GM21390 (cell line): ENCODE data around the gene PDCD1LG2.
"Not testable (repeated sequence)": the region's sequence is repeated elsewhere in the genome, so short reads cannot be mapped to it uniquely, and the experiment has no call there.

Experiments
- ATAC-seq: cut with Tn5 transposase; IDR thresholded peaks from one replicate; pipeline ENCODE4 v1.9.1; 2021; ENCODE audit not compliant: unreplicated experiment

The PDCD1LG2 gene

GRCh38 chr9:5493679-5494511 lies 16.4 kb upstream of the PDCD1LG2 start:
- ATAC-seq = peak; percentile 84

GRCh38 chr9:5494765-5495164 lies 15.6 kb upstream of the PDCD1LG2 start:
- ATAC-seq = not testable (repeated sequence)

DNA sequence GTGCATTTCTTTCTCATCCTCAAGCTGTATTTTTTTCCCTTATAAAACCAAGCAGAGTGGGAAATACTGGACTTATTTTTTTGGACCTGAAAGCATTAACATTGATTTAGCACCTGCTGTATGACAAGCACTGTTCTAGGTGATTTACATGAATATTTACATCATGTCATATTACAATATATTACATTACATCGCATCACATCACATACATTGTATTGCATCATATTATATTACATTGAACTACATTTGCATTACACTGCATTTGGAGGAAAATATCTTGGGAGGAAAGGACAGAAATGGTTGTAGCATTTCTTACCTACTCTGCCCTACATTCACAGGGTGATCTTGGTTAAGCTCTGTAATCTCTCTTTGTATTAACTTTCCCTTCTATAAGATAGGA lies 11.2 kb upstream of the PDCD1LG2 start:
- ATAC-seq = no peak

DNA sequence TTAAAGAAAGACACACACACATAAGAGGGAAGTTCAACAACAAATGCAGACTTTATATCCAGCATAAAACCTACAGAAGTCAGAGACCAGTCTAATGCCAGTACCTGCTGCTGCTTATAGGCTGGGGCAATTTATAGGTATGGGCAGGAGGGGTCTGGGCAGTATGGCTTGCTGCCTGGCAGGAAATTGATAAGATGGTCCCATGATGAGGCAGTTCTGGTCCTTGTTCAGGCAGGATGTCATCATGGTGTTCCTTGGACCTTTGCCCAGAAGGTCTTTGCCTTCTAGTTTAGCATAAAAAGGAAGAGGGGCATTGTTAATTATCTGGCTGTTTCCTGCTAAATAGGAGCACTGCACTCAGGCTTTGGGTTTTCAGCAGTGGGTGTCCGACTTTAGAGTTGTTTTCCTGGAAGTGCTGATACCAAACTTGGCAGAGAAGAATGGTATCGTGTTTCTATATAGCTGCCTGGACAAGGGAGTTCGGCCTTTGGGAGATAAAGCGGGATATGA lies 10.4 kb upstream of the PDCD1LG2 start:
- ATAC-seq = no peak

DNA sequence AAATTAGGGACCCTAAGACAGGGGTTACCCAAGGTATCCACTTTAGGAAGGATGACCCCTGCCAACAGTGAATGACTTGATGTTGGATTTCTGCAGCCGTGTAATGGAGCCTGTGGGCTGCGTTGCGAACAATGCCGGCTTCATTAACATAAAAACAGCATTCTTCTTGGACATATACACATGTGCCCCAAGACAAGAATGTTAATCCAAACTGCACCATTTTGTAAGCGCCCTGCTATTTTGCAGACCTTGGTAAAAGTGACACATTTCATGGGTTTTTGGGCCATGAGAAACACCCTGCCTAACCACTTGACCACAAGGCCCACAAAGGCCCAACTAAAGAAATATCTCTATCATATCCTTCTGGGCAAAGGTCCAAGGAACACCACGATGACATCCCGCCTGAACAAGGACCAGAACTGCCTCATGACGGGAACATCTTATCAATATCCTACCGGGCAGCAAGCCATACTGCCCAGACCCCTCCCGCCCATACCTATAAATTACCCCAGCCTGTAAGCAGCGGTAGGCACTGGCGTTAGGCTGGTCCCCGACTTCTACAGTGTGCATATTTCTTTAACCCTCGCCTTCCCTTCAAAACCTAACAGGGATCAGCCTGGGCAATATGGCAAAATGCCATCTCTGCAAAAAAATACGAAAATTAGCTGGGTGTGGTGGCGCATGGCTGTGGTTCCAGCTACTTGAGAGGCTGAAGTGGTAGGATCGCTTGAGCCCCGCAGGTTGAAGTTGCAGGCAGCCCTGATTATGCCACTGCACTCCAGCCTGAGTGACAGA lies 9.7 kb upstream of the PDCD1LG2 start:
- ATAC-seq = no peak

- ATAC-seq = no peak
These were observed 7.8 kb upstream of the PDCD1LG2 start for GRCh38 chr9:5502553-5502952.

- ATAC-seq = no peak
These were observed 758 bp upstream of the PDCD1LG2 start for GRCh38 chr9:5509573-5509972.

DNA sequence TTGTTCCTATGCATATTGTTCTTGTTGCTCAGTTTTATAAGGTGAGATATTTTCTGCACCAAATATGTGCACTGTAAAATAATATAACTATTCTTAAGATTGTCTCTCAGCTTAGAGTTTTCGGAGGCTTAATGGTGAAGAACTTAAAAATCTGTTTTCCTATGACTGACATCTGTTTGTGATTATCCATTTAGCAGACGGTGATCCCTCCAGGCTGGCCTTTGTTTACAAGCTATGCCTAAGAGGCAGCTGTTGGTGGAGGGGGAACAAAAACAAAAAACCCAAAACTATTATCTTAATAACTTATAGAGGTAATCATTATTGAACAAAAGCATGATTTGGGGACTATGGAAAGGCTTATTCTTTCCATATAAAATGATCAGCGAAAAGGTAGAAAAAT lies 658 bp downstream of the PDCD1LG2 start:
- no peak for ATAC-seq

- ATAC-seq = no peak
These were observed 1.1 kb downstream of the PDCD1LG2 start for GRCh38 chr9:5511476-5511875.

GRCh38 chr9:5511935-5512580 lies 1.7 kb downstream of the PDCD1LG2 start:
- no peak for ATAC-seq

DNA sequence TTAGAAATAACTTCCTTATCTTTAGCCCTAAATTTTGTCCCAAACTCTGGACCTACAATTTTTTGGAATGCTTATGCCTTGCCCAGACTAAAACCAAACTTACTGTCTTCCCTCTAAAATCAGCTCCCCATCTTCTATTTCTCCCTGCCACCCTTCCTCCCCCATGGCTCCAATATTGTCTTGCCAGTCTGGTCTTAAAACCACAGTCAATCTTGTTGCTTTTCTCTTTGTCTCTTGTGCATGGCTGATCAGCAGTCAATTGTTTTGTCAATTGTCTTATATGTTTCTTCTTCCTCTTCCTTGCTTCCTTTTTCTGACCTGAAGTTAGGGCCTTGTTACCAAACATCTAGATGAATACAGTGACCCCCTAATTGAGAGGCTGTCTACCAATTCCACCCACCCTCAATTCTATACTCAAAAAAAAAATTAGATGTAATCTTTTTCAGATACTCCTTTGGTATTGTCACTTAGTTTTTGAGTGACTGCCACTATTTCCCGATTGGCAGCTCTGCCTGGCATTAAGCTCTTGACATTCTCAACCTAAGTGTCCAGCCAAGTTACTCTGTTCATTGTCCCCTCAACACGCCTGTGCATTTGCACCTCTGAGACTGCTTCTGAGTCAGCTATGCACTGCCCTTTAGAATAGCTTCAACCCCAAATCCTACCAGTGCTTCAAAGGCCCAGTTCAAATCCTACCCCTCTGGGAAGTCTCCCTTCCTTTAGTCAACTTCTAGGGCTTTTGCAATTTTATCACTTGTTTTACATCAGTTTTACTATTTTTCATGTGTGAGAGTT lies 2.5 kb downstream of the PDCD1LG2 start:
- ATAC-seq = no peak

DNA sequence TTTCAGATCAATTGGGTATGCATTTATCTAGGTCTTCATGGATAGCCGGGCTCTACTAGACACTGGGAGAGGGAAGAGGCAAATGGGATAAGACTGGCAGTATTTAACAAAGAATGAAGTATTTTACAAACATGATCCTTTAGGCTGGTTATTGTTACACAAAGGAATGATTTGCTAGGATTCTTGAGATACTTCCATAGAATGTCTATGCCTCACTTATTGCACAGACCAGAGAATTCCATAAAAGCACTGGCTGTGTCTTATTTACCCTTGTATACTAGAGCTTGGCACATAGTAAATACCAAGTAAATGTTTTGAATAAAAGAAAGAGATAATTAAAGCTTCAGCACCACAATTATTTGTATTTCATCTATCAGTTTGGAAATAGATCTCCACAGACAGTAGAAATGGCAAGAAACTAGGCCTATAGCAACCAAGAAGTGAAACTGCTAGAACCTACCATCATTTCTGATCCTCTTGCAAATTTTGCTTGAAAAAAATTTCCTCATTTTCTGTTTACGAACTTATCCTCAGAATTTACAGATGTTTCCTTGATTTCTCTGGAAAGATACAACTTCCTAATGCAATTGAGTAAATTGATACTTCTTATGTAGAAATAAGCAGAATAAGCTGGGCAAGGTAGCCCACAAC lies 3.8 kb downstream of the PDCD1LG2 start:
- no peak for ATAC-seq

GRCh38 chr9:5514617-5515260 lies 4.4 kb downstream of the PDCD1LG2 start:
- ATAC-seq = no peak

DNA sequence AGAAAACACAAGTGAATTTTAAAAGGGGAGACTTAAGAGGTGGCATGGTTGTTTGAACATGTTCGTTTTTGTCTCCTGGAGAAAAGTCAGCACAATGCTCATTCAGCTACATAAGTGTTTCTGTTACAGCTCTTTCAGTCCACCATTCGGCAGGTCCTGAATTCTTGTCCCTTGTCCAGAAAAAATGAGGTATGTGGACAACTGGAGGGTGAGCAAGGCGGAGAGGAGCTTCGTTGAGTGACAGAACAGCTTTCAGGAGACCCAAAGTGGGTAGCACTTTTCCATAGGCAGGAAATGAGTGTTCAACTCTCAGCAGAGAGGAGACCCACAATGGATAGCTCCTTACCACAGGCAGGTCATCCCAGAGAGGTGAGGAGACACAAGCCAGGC lies 4.9 kb downstream of the PDCD1LG2 start:
- ATAC-seq = no peak

DNA sequence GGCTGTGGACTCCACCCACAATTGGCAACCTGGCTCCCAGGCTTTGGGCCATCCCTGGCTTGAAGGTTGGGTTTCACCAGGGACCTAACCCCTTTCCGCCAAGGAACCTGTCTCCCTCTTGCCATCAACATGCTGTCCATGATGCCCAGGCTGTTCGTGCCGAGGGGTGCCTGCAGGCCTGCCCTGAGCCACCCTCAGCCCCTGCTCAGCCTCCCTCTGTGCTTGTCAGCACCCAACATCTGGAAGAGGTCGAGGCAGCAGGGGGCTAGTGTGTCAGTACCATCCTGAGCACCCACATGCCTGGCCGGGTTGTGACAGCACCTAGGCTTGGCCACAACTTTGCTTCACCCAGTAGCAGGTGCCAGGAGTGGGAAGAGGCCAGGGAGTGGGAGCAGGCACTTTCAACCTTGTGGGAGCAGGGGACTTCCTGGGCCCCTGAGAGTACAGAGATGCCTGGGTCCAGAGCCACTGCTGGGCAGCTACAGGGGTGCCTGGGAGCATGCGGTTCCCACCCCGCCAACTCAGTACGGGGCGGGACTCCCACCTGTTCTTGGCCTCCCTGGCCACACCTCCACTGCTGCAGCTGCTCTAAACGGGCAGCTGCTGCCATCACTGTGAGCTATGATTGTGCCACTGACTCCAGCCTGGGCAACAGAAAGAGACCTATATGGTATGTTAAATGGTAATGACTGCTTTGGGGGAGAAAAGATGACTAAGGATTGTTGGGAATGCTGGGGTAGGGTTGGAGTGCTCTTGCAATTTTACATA lies 6.3 kb downstream of the PDCD1LG2 start:
- no peak for ATAC-seq

DNA sequence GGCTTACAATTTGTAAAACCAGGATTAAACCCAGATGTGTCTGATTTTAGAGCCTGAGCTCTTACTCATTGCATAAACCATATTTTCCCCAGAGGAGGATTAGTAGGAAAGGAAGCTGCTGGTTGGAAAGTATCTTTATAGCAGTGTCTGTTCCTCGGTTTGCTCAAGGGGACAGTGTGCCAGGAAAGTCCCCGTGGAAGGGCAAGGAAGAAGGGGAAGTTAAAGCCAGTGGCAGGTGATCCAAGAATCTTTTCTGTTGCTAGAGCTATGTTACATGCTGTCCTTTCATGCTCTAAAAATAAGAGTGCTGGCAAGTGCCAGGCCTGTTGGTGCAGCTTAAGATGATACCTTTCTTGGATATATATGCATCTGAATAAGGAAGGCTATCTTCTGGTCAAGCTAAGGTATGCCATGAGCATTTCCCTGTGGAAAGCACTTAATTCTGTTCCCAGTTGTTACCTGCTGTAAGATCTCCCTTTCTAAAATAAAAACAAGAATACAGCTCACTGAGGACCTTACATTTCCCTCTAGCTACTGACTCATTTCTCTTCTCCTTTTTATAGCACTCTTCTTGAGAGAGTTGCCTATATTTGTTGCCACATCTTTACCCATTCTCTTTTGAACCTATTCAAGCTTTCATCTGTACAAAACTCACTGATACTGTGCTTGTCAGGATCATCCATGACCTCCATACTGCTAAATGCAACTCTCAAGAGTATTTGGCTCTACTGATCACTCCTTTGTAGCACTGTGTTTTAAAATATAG lies 8.0 kb downstream of the PDCD1LG2 start:
- peak; percentile 65 for ATAC-seq

GRCh38 chr9:5518937-5519319 lies 8.6 kb downstream of the PDCD1LG2 start:
- ATAC-seq = no peak

- ATAC-seq = no peak
These were observed 13.8 kb downstream of the PDCD1LG2 start for GRCh38 chr9:5524090-5524489.
